H1 (cell line): ENCODE results near the gene SEMA4C. TPM values are rescaled to one million over a fixed set of nuclear protein-coding genes. Genes with fewer than 3 reads are reported as not detected.

Source experiments
- CTCF ChIA-PET: fragments of 300-600 bp; sonication (Branson Sonifier 250); formaldehyde crosslinking; loops from one replicate; lab custom pipeline; 2021; ENCODE audit not compliant: partially characterized antibody; lab: Charles Lee
- POLR2A ChIA-PET: fragments of 300-600 bp; sonication (Branson Sonifier 250); formaldehyde crosslinking; loops from one replicate; lab custom pipeline; 2021; ENCODE audit warnings: inconsistent platforms; ENCODE audit not compliant: partially characterized antibody; lab: Charles Lee
- DNase-seq, 2 experiments: peaks; one replicate each; pipeline versions ENCODE4 v3.0.0 to v3.0.0-alpha.2; 2010 to 2022; ENCODE audit warnings: low spot score in 2 of 2, low read depth in 1 of 2, mixed read lengths in 1 of 2
- FAIRE-seq: peaks from 2 replicates; lab custom pipeline; 2011; peaks lifted over from hg19 to GRCh38; lab: Jason Lieb, UNC
- H2AFZ ChIP-seq: 2 replicates; pipeline ENCODE4 v1.8.1; 2012; ENCODE audit warnings: low read length, inconsistent platforms
- H2AK5ac ChIP-seq: 2 replicates; pipeline ENCODE4 v1.6.1; 2013; ENCODE audit warnings: low read depth, low read length
- H2BK120ac ChIP-seq: replicated peaks from 2 replicates; pipeline ENCODE3; 2013; ENCODE audit warnings: low read depth, low read length, inconsistent platforms
- H2BK12ac ChIP-seq: 2 replicates; pipeline ENCODE4 v1.6.1; 2013; ENCODE audit warnings: low read depth, low read length
- H2BK15ac ChIP-seq: 2 replicates; pipeline ENCODE4 v1.6.1; 2013; ENCODE audit warnings: low read length
- H2BK20ac ChIP-seq: 2 replicates; pipeline ENCODE4 v1.6.1; 2013; ENCODE audit warnings: low read length
- H2BK5ac ChIP-seq: 2 replicates; pipeline ENCODE4 v1.6.1; 2013; ENCODE audit warnings: low read depth, low read length
- H3K14ac ChIP-seq: 2 replicates; pipeline ENCODE4 v1.6.1; 2013; ENCODE audit warnings: inconsistent platforms; ENCODE audit not compliant: insufficient read length
- H3K18ac ChIP-seq: 2 replicates; pipeline ENCODE4 v1.6.1; 2013; ENCODE audit warnings: low read length; ENCODE audit errors: extremely low read depth
- H3K23ac ChIP-seq: 2 replicates; pipeline ENCODE4 v1.6.1; 2013; ENCODE audit warnings: inconsistent platforms; ENCODE audit not compliant: insufficient read length
- H3K23me2 ChIP-seq: 2 replicates; pipeline ENCODE4 v1.6.1; 2013; ENCODE audit warnings: low read depth, low read length
- H3K27ac ChIP-seq: 2 replicates; pipeline ENCODE4 v1.6.1; 2011; ENCODE audit warnings: low read depth, low read length, inconsistent platforms
- H3K27me3 ChIP-seq, 4 experiments: replicated peaks in 1 of 4; 1 replicate in 1 of 4; 2 replicates in 3 of 4; pipeline versions ENCODE4 v1.6.1 to v1.8.1; 2011 to 2013; ENCODE audit warnings: low read length in 3 of 4, mild to moderate bottlenecking in 3 of 4, inconsistent platforms in 2 of 4, mixed read lengths in 2 of 4, moderate library complexity in 1 of 4; ENCODE audit not compliant: control insufficient read depth in 3 of 4, insufficient read depth in 3 of 4; ENCODE audit errors: extremely low read depth in 1 of 4
- H3K36me3 ChIP-seq, 4 experiments: 2 replicates each; pipeline versions ENCODE4 v1.6.1 to v1.8.1; 2011 to 2013; ENCODE audit warnings: mild to moderate bottlenecking in 4 of 4, low read length in 3 of 4, moderate library complexity in 2 of 4, control low read depth in 1 of 4, inconsistent platforms in 1 of 4; ENCODE audit not compliant: insufficient read depth in 4 of 4, control insufficient read depth in 2 of 4
- H3K4ac ChIP-seq: replicated peaks from 2 replicates; pipeline ENCODE3; 2013; ENCODE audit warnings: low read length, low read depth, mixed read lengths, inconsistent platforms; ENCODE audit not compliant: insufficient read length
- H3K4me1 ChIP-seq, 4 experiments: replicated peaks in 1 of 4; 1 replicate in 1 of 4; 2 replicates in 3 of 4; pipeline versions ENCODE4 v1.6.1 to v1.8.1; 2011 to 2013; ENCODE audit warnings: low read length in 3 of 4, inconsistent platforms in 2 of 4, mixed read lengths in 1 of 4; ENCODE audit not compliant: insufficient read depth in 4 of 4, control insufficient read depth in 3 of 4
- H3K4me2 ChIP-seq, 2 experiments: 2 replicates each; pipeline versions ENCODE4 v1.6.1 to v1.8.1; 2011 to 2013; ENCODE audit warnings: low read depth in 2 of 2, low read length in 2 of 2, control low read depth in 1 of 2, inconsistent platforms in 1 of 2, mild to moderate bottlenecking in 1 of 2; ENCODE audit not compliant: insufficient read depth in 1 of 2
- H3K4me3 ChIP-seq, 4 experiments: fragments of 200-600, 300-600 bp in 1 of 4; sonication (generic), shearing (Covaris generic), sonication (Bioruptor Twin) in 1 of 4; 2 replicates each; pipeline versions ENCODE4 v1.5.1 to v1.8.1; 2011 to 2016; ENCODE audit warnings: low read length in 4 of 4, low read depth in 3 of 4, control low read depth in 2 of 4, inconsistent platforms in 2 of 4, mild to moderate bottlenecking in 2 of 4, mixed read lengths in 1 of 4, moderate library complexity in 1 of 4; ENCODE audit not compliant: insufficient read depth in 2 of 4; ENCODE audit errors: extremely low read depth in 1 of 4
- H3K56ac ChIP-seq: replicated peaks from 2 replicates; pipeline ENCODE3; 2013; ENCODE audit warnings: low read depth, mild to moderate bottlenecking, mixed read lengths, low read length, inconsistent platforms; ENCODE audit not compliant: insufficient read length
- H3K79me1 ChIP-seq: 2 replicates; pipeline ENCODE4 v1.6.1; 2013; ENCODE audit warnings: low read depth, low read length, control low read depth
- H3K79me2 ChIP-seq, 2 experiments: 2 replicates each; pipeline versions ENCODE4 v1.6.1 to v1.8.1; 2012 to 2013; ENCODE audit warnings: low read length in 2 of 2, mild to moderate bottlenecking in 2 of 2, inconsistent platforms in 1 of 2; ENCODE audit not compliant: insufficient read depth in 2 of 2, control insufficient read depth in 1 of 2
- H3K9ac ChIP-seq, 4 experiments: replicated peaks in 1 of 4; 1 replicate in 1 of 4; 2 replicates in 3 of 4; pipeline versions ENCODE4 v1.6.1 to v1.8.1; 2011 to 2013; ENCODE audit warnings: low read depth in 3 of 4, low read length in 3 of 4, control low read depth in 2 of 4, mild to moderate bottlenecking in 2 of 4, moderate library complexity in 2 of 4, inconsistent platforms in 1 of 4; ENCODE audit errors: extremely low read depth in 1 of 4
- H3K9me3 ChIP-seq, 2 experiments: 2 replicates each; pipeline versions ENCODE4 v1.6.1 to v1.8.1; 2012 to 2013; ENCODE audit warnings: mild to moderate bottlenecking in 2 of 2, moderate library complexity in 2 of 2, control low read depth in 1 of 2, inconsistent platforms in 1 of 2, low read depth in 1 of 2, low read length in 1 of 2, mixed read lengths in 1 of 2; ENCODE audit not compliant: insufficient read depth in 2 of 2
- H4K20me1 ChIP-seq, 2 experiments: replicated peaks in 1 of 2; 2 replicates each; pipeline versions ENCODE3 to v1.8.1; 2011 to 2013; ENCODE audit warnings: inconsistent platforms in 2 of 2, low read length in 2 of 2, mild to moderate bottlenecking in 1 of 2; ENCODE audit not compliant: insufficient read depth in 2 of 2, control insufficient read depth in 1 of 2
- H4K5ac ChIP-seq: 2 replicates; pipeline ENCODE4 v1.6.1; 2013; ENCODE audit warnings: low read length, low read depth, mixed read lengths, inconsistent platforms; ENCODE audit not compliant: insufficient read length
- H4K8ac ChIP-seq: 2 replicates; pipeline ENCODE4 v1.8.0; 2013; ENCODE audit warnings: mild to moderate bottlenecking, moderate library complexity, low read length, inconsistent platforms; ENCODE audit not compliant: insufficient read depth; ENCODE audit errors: extremely low read depth
- H4K91ac ChIP-seq: replicated peaks from 2 replicates; pipeline ENCODE3; 2013; ENCODE audit warnings: low read length, mixed read lengths, inconsistent platforms; ENCODE audit not compliant: insufficient read length
- CEBPB ChIP-seq: IDR thresholded peaks from 2 replicates; pipeline ENCODE4 v1.6.1; 2012; ENCODE audit warnings: low read depth, low read length
- CTCF ChIP-seq, 3 experiments: IDR thresholded peaks; 1 replicate in 2 of 3; 2 replicates in 1 of 3; pipeline versions ENCODE4 v1.5.1 to v1.6.1; 2011; ENCODE audit warnings: low read length in 3 of 3, mild to moderate bottlenecking in 3 of 3, inconsistent platforms in 2 of 3, low read depth in 1 of 3, moderate library complexity in 1 of 3; ENCODE audit not compliant: insufficient read depth in 1 of 3; ENCODE audit errors: control extremely low read depth in 1 of 3
- MAX ChIP-seq: IDR thresholded peaks from 2 replicates; pipeline ENCODE4 v1.6.1; 2012; ENCODE audit warnings: inconsistent platforms
- POU5F1 ChIP-seq: IDR thresholded peaks from 2 replicates; pipeline ENCODE4 v1.6.1; 2011; ENCODE audit warnings: low read depth, mild to moderate bottlenecking, low read length, moderate library complexity
- RBBP5 ChIP-seq: IDR thresholded peaks from 2 replicates; pipeline ENCODE4 v1.7.1; 2012; ENCODE audit warnings: low read depth, mild to moderate bottlenecking, inconsistent platforms, low read length, moderate library complexity, borderline replicate concordance
- RNF2 ChIP-seq: fragments of 200-900, 300-1000 bp; sonication (generic); IDR thresholded peaks from 2 replicates; pipeline ENCODE4 v1.7.1; 2016; ENCODE audit warnings: borderline replicate concordance, low read depth, mild to moderate bottlenecking, antibody characterized with exemption, low read length; ENCODE audit not compliant: poor library complexity, severe bottlenecking; ENCODE audit errors: missing control alignments
- SIN3A ChIP-seq, 2 experiments: IDR thresholded peaks in 1 of 2; conservative IDR thresholded peaks in 1 of 2; 2 replicates each; pipeline ENCODE4 v1.6.1; 2011 to 2012; ENCODE audit warnings: low read length in 2 of 2, improper control_type of control experiment in 1 of 2, low read depth in 1 of 2, mild to moderate bottlenecking in 1 of 2
- WGBS, 2 experiments: shearing (Covaris generic) in 1 of 2; methylation state at CpG; one replicate each; pipeline versions ENCODE4 v1.1.6 to v1.1.7; 2013 to 2015; ENCODE audit warnings: low lambda C conversion rate in 2 of 2, mixed read lengths in 2 of 2, inconsistent platforms in 1 of 2, low coverage in 1 of 2, missing lambda C conversion rate in 1 of 2; ENCODE audit not compliant: insufficient replicate concordance in 2 of 2, insufficient coverage in 1 of 2, insufficient read length in 1 of 2; ENCODE audit errors: extremely low coverage in 1 of 2, missing lambda C conversion rate in 1 of 2; 5-methylcytosine and 5-hydroxymethylcytosine counted together
- polyA plus RNA-seq, 7 experiments: library from polyadenylated mRNA; depleted of rRNA in 3 of 7; stranded (reverse) in 5 of 7; unstranded in 2 of 7; fragments of >200 nt in 5 of 7; fragments of 200-250 nt in 2 of 7; gene quantifications; 1 replicate in 5 of 7; 2 replicates in 1 of 7; 4 replicates in 1 of 7; pipeline versions ENCODE4 v1.2.1 to v1.2.3, GENCODE V29; 2011 to 2013; ENCODE audit warnings: missing spikeins in 2 of 7, mixed read lengths in 2 of 7
- total RNA-seq: library from RNA; stranded (reverse); fragmentation: NEBNext Ultra II Directional; extraction: Animal tissue kit (Norgen Biotek cat#: 25700); gene quantifications from 2 replicates; pipeline ENCODE4 v1.2.1, GENCODE V29; 2021

SEMA4C gene
- total and polyA plus RNA-seq, 2 of the 8 experiments (the other 6 are each of a cell fraction or from before 2014, with no cell fraction given): 47.5 to 67.3 TPM

- TF ChIP-seq RBBP5 (no peak), CEBPB (peak; percentile 1; the same call in 1 of the 2 replicates), RNF2 (no peak), MAX (no peak), CTCF (IDR thresholded peaks at IDR 0.05; ENCODE audit: control extremely low read depth in 1 of 3, insufficient read depth in 1 of 3, low read depth in 1 of 3, low read length in 3 of 3) (peak in 1 of 3 experiments; percentile 7; a peak in 1 of 4 replicates), SIN3A (conservative IDR thresholded peaks at IDR 0.05 in 1 of 2, IDR thresholded peaks at IDR 0.05 in 1 of 2; ENCODE audit: low read depth in 1 of 2, low read length in 2 of 2) (no peak), POU5F1 (no peak)
- CTCF ChIA-PET: interaction anchor here (0.8 to 8.1 kb wide), 14 partner anchors 7 to 237 kb away, joined by 3 to 48 read pairs (median 3); partner anchors contain the start of gene ANKRD39
- Histone ChIP-seq H3K4ac (no peak overlapping the region), H3K9ac (no peak overlapping the region), H4K91ac (no peak overlapping the region), H4K20me1 (no peaks in the 10 kb centered on the region), H3K79me1 (no peaks in the 10 kb centered on the region), H3K27me3 (no peaks in the 10 kb centered on the region; a peak in 1 of 7 replicates), H2AFZ (no peak overlapping the region), H3K14ac (no peak overlapping the region), H3K23ac (no peak overlapping the region), H2AK5ac (no peak overlapping the region), H2BK20ac (peak overlapping the region; percentile 82; the same call in 1 of the 2 replicates), H4K5ac (no peak overlapping the region), H3K27ac (no peak overlapping the region), H3K56ac (no peak overlapping the region), H3K23me2 (peaks cover 1% of the 10 kb centered on the region; the same call in 1 of the 2 replicates), H3K4me2 (no peak overlapping the region), H2BK15ac (peak overlapping the region; percentile 76; the same call in 1 of the 2 replicates), H3K4me3 (no peak overlapping the region), H4K8ac (peak overlapping the region; percentile 21; the same call in 1 of the 2 replicates), H2BK12ac (peak overlapping the region; percentile 87; the same call in 1 of the 2 replicates), H3K9me3 (no peaks in the 10 kb centered on the region), H2BK120ac (no peak overlapping the region), H3K79me2 (no peaks in the 10 kb centered on the region), H3K4me1 (peaks cover 11 to 40% (median 25%) of the 10 kb centered on the region in 4 experiments), H2BK5ac (peak overlapping the region; percentile 64; the same call in 1 of the 2 replicates), H3K36me3 (no peaks in the 10 kb centered on the region), H3K18ac (peak overlapping the region; percentile 64)
- DNase-seq (no peak), FAIRE-seq (no peak)
- POLR2A ChIA-PET: interaction anchor here (0.6 to 1.6 kb wide), 9 partner anchors 8 to 227 kb away, joined by 3 to 5 read pairs (median 3); no protein-coding TSS in a partner anchor
- 68% methylated on average over 12 of the region's 14 CpGs; no CpG with 5 or more reads in 1 of the 2 experiments for WGBS, 2 experiments
These were observed 5.8 kb upstream of the SEMA4C start for GRCh38 chr2:96875498-96876268.
